Measurements from ENCODE around the gene ZNF747.
"Not testable (repeated sequence)": the region's sequence is repeated elsewhere in the genome, so short reads cannot be mapped to it uniquely, and the experiment has no call there.

Gene ZNF747

DNA sequence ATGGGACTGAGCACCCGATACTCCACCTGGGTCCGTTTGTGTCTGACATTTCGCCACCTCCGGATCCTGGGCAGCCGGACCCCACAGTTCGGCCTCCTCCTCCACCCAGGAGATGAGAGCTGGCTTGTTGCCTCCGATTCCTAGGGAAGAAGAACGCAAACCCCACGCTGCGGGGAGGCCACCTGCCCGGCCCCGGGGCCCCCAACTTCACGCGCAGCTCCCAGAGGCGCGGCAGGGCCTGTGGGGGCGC lies 23.0 kb upstream of the ZNF747 start:
- no peak for DNase-seq

DNA sequence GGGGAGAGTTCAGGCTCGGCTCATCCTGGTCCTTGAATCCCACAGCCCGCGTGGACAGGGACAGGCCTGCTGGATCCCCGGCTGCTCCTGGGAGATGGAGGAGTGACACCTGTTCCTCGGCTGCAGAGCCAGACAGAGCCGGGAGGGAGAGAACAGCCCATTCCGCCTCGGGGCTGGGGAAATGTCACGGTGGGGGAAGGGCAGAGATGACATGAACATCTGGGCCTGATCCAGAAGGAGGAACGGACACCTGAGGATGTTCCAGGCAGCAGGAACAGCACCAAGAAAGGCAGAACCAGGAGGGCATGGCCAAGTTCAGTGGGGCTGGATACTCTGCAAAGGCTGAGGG lies 21.4 kb upstream of the ZNF747 start:
- no peak for DNase-seq

DNA sequence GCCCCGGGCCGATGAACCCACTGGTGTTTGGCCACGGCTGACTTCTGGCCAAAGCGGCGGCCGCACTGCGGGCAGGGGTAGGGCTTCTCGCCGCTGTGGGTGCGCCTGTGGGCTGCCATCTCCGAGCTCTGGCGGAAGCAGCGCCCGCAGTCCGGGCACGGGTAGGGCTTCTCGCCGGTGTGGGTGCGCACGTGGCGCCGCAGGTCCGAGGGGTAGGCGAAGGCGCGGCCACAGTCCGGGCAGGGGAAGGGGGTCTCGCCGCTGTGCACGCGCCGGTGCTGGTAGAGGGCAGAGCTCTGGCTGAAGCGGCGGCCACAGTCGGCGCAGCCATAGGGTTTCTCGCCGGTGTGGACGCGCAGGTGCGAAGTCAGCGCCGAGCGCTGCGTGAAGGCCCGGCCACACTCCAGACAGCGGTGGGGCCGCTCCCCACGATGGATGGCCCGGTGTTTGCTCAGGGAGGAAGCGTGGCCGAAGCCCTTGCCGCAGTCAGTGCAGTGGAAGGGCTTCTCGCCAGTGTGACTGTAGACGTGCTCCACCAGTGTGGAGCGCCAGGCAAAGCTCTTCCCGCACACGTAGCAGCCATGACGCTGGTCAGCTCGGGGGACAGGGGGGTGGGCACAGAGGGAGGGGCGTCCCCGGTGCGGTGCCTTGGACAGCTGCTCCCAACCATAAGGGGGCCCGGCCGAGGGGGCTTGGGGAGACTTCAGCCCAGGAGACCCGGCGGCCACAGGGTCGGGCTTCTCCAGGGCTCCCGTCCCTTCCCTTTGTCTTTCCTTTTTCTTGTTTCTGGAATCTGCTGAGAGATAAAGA lies 20.9 kb upstream of the ZNF747 start:
- no peak for DNase-seq

DNA sequence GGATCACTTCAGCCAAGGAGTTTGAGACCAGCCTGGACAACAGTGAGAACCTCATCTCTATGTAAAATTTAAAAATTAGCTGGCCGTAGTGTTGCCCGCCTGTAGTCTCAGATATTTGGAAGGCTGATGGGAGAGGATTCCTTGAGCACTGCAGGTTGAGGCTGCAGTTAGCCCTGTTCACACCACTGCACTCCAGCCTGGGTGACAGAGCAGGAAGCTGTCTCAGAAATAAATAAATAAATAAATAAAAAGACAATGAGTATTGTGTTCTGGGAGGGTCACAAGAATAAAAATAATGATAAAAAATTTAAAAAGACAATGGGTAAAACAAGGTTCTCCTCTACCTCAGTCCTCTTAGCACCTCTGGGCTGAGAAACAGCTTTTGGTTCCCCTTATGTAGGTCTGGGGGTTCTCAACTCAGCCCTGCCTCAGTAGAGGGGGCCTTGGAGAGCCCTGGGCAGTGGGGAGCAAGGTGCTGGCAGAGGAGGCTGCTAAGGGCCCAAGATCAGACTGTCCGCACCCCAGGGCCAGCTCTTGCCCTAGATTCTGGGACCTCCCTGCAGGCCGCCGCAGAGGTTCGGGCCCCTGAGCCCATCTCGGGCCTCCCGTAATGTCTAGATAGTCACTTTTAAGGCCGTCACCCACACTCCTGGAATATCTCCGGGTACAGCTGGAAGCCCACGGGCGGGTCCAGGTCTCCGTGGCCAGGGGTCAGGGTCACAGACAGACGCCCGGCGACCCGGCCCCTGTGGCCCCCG lies 20.1 kb upstream of the ZNF747 start:
- no peak for DNase-seq

DNA sequence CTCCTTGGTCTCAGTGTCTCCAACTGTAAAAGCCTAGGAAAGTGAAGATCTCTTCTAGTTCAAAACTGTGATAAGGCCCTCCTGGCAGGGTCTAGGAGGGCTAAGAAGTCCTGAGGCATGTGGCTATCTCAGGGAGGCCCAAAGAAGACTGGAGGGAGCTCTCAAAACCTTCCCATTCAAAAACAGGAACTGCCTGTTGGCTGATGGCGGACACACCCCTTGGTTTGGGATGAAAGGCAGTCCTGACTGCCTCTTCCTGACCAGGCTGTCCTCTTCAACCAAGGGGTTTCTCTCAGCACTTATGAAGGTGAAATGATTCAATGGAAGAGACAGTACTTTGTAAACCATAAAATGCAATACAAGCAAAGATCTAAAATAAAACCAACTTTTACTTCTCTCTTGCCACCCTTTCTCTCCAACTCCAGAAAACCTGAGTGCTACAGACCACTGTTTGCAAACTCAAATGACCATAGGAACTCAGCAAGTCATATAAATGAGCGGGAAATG lies 18.8 kb upstream of the ZNF747 start:
- DNase-seq = no peak

DNA sequence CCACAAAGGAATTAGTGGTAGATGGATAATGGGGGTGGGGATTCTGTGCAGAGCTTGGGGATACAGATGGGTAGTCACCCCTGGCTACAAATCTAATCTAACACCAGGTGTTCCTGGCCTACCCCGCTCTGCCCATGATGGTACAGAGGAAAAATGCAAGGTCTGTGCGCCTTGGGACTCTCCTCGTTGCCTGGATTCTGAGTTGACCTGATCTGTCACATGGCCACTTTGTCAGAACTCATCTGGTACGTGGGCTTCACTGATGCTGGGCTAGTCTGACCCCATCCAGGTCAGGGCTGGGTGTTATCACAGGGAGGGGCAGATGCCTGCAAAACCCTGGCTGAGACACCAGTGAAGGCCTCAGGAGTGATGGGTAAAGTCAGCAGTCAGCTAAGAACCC lies 18.3 kb upstream of the ZNF747 start:
- no peak for DNase-seq

DNA sequence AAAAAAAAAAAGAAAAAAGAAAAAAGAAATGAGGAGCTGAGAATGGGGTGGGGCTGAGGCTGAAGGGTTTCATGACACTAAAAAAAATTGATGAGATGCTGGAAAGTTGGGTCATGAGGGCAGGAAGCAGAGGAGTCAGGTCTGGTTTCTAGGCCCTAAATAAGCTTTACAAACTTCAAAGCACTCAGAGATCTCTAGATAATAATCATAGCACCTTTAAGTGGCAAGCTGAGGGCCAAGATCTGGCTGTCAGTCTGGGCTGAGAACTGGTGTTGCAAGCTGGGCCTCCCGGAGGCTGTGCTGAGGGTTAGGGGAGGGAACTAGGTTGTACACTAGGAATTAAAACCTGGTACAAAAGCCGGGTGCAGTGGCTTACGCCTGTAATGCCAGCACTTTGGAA lies 17.1 kb upstream of the ZNF747 start:
- no peak for DNase-seq

DNA sequence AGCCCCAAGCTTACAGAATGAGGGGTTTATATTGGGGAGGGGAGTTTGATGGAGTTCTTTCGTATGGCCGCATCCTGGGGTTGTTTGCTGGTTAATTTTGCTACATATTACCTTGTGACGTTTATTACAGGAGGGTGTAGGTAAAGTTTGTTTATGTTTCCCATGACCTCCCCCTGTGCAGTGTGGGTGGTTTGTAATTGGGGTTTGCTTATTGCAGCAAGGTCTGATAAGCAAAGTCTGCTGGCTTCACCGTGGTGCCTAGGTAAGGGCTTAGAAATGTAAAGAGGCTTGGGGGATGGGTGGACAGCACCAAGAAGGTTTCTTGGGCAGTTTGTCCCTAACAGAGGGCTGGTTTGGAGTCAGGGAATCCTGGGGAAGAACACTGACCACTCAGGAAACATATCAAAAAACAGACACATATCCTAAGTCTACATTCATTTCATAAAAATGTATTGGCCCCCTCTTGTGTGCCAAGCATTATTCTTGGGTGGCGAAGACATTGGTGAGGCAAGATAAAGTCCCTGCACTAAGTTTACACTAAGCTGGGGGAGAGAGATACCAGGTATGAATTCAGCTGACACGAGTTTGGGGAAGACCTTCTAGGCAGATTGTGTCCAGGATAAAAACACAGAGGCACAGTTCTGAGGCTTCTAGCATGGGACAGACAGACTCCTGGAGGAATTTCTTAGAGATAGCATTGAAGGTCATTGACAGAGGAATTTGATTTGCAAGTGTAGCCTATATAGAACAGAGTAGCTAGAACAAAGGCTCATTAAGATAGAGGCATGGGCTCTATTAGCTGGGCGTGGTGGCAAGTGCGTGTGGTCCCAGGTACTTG lies 14.0 kb upstream of the ZNF747 start:
- DNase-seq = no peak

DNA sequence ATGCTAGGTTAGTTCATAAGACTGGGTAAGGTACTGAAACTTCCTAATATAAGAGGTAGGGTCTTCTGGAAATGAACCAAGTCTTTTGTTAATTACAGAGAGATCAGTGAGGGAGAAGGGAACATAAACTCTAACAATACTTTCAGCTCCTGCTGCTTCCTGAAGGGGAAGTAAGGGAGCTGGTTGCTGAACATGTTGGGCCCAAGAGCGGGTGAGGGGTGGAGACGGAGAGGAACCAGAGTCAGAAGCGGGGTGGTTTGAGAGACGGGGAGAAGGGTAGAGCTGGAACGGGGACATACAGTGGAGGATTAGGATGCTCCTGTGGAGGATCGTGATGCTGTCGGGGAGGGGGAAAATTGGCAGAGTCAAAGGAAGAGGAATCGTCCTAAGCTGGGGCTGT lies 11.5 kb upstream of the ZNF747 start:
- DNase-seq = no peak

DNA sequence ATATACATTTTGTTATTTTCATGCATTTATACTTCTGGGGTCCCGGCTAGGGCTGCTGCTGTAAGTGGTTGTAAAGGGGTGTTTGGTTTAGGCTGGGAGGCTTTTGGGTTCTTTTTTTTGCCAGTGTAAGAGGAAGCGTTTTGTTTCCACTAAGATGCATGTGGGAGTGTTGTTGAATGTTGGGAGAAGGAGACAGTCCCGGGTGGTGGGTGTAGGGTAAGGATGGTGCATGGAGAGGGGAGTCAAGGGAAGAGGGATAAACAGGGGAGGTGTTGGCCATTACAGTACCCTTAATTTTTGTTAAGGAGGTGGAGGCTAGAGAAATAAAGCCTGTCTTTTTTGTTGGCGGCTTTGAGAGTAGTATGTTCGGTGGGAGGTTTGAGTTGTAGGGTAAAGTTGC lies 8.4 kb upstream of the ZNF747 start:
- no peak for DNase-seq

DNA sequence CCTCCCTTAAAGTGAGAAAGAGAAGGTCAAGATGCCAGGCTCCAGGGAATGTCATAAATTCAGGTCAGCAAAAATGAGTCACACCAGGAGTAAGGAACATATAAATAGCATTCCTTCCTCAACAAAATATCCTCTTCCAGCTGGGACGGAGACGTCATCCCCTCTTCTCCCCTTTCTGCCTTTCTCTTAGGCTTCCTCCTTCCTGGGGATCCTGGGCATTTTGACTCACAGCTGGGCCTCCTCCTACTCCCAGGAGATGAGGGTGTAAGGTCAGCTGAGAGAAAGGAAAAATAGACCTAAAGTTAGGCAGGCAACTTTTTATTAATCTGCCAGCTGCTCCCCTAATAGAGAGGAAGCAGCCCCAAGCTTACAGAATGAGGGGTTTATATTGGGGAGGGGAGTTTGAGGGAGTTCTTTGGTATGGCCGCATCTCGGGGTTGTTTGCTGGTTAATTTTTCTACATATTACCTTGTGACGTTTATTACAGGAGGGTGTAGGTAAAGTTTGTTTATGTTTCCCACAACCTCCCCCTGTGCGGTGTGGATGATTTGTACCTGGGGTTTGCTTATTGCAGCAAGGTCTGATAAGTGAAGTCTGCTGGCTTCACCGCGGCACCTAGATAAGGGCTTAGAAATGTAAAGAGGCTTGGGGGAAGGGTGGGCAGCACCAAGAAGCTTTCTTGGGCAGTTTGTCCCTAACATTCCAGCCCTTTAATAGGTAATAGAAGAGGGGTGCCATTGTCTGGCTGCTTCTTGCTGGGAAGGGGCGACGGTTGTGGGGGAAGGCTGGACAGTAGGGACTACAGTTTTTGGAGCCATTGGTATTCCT lies 7.1 kb upstream of the ZNF747 start:
- no peak for DNase-seq

DNA sequence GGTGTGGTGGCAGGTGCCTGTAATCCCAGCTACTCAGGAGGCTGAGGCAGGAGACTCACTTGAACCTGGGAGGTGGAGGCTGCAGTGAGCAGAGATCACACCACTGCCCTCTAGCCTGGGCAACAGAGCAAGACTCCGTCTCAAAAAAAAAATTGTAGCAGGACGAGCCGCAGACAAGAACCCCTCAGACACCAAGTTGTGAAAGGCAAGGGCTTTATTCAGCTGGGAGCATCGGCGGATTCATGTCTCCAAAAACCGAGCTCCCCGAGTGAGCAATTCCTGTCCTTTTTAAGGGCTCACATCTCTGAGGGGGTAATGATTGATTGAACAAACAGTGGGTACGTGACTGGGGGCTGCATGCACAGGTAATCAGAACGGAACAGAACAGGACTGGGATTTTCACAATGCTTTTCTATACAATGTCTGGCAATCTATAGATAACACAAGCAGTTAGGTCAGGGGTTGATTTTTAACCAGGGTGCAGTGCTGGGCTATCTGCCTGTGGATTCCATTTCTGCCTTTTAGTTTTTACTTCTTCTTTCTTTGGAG lies 6.3 kb upstream of the ZNF747 start:
- DNase-seq = not testable (repeated sequence)

DNA sequence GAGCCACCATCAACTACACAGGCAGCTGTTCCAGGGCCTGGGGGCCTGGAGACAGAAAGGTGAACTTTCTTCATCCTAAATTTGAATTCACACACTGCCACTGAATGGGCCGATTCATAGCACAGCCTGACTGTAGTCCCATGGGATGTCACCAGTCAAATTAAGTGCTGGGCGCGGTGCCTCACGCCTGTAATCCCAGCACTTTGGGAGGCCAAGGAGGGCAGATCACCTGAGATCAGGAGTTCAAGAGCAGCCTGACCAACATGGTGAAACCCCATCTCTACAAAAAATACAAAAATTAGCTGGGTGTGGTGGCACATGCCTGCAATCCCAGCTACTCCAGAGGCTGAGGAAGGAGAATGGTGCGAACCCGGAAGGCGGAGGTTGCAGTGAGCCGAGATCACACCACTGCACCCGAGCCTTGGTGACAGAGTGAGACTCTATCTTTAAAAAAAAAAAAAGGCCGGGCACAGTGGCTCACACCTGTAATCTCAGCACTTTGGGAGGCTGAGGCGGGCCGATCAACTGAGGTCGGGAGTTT lies 5.4 kb upstream of the ZNF747 start:
- DNase-seq = not testable (repeated sequence)

DNA sequence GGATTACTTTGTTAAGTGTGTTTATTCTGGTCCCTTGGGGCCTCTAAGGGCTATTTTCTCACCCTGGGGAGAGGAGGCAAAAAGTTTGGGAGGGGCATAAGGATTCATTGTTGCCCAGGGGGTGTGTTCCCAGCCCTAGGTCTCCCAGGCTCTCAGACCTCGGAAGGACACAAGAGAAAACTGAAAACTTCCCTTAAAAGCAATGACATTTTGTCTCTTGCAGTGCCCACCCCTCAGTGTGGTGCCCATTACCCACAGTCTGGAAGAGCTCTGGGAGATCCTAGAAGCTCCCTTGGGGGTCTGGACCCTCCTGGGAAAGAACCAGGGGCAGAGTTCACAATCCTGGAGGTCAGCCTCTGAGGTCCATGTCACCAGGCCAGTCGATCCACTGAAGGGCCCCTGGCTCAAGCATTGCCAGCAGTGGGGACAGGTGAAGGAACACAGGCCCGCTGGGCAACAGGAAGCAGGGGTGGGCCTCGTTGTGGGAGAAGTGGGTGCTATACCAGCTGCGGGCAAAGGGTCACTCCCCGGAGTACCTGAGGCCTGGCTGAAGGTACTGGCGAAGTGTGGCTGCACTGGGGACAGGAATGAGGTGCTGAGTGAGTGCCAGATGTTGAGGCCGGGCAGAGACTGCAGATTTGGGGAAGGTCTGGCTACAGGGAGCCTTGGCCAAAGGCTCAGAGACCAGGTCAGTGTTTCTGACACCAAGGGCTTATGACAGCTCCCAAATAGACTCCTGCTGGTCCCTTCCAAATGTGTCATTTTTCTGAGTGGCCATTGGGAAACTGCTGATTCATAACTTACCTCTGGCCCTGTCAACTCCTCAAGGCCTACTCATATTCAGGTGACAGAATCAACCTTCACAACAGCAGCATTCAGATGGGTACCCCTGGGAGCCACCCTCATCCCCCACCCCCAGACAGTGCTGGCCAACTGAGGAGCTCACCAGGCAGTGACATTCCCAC lies 4.6 kb upstream of the ZNF747 start:
- DNase-seq = no peak

DNA sequence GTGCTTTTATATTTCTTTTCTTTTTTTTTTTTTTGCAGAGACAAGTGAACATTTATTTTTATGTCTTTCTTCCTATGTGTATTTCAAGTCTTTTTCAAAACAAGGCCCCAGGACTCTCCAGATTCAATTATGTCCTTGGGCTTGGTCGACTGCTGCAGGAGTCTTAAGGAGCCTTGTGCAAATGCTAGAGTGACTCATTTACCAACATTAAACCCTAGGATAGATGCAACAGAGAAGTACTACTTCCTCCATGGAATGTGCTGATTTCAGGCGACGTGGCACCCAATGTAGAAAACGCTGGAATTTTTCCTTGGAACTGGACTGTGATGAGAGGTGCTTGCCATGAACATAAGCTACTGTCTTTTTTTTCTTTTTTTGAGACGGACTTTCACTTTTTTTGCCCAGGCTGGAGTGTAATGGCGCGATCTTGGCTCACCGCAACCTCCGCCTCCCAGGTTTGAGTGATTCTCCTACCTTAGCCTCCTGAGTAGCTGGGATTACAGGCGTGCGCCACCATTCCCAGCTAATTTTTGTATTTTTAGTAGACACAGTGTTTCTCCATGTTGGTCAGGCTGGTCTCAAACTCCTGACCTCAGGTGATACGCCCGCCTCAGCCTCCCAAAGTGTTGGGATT lies 1.9 kb upstream of the ZNF747 start:
- DNase-seq = not testable (repeated sequence)

DNA sequence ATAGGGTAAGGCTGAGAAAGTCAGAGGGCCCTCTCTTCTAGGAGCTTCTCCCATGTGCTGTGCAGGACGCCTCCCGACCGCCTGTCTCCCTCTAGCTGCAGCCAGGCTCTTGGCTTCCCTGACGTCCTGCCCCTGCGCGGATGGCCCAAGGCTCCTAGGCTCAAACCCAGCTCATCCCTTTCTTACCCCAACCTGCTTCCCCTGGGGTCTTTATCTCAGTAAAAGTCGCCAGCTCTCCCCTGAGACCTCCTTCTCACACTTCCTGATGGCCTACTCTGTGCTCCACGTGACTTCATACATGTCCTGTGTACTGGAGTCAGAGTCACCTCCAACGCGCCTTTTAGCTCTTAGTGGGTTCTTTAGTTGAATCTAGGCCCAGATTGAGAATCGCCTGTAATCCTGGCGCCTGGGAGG lies 1.1 kb upstream of the ZNF747 start:
- DNase-seq = no peak

DNA sequence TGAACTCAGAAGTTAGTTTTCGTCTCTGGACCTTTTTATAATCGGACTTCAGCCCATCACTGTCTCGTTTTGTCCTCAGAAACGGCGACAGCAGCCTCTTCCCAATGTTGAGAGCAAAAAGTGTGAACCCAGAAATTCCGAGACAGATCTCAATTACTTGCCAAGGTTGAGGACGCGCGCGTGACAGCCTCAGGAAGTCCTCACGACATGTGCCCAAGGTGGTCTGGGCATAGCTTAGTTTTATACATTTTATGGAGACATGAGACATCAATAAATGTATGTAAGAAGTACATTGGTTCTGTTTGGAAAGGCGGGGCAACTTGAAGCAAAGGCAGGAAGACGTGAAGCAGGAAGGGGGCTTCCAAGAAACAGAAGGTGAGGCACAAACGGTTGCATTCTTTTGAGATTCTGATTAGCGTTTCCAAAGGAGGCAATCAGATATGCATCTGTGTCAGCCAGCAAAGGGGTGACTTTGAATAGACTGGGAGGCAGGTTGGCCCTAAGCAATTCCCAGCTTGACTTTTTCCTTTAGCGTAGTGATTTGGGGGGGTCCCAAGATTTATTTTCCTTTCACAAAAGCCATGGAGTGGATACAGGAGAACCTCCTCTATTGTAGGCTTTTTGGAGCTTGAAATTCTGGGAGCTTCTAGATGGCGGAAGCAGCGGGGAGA lies 583 bp upstream of the ZNF747 start:
- no peak for DNase-seq

DNA sequence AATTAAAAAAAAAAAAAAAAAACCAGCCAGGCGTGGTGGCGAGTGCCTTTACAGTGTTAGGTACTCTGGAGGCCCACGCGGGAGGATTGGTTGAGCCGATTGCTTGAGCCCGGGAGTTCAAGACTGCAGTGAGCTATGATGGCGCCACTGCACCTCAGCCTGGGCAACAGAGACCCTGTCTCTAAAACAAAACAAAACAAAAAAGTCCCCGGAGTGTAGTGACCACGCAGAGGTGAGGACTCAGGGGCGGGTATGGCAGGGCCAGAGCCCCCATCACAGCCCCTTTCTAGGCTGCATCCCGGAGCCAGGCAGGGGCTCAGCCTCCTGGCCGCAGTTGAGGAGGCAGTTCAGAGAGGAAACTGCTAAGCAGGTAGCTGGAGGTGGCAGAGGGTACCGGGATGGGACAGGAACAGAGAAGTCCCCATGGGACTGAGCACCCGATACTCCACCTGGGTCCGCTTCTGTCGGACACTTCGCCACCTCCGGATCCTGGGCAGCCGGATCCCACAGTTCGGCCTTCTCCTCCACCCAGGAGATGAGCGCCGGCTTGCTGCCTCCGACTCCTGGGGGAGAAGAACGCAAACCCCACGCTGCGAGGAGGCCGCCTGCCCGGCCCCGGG lies 800 bp downstream of the ZNF747 start:
- DNase-seq = no peak

DNA sequence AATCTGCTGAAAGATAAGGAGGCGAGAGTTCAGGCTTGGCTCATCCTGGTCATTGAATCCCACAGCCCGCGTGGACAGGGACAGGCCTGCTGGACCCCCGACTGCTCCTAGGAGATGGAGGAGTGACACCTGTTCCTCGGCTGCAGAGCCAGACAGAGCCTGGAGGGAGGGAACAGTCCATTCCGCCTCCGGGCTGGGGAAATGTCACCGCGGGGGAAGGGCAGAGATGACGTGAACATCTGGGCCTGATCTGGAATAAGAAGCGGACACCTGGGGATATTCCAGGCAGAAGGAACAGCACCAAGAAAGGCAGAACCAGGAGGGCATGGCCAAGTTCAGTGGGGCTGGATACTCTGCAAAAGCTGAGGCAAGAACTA lies 1.5 kb downstream of the ZNF747 start:
- DNase-seq = no peak

All from NCI-H187 (cell line).